ENCODE data around the gene CD93.

Gene CD93

GRCh38 chr20:23097636-23098580 is 11.8 kb upstream of the CD93 start:
- no peak for DNase-seq

GRCh38 chr20:23096986-23097520 is 10.9 kb upstream of the CD93 start:
- DNase-seq, result no peak

GRCh38 chr20:23096097-23096496 is 10.0 kb upstream of the CD93 start:
- no peak for DNase-seq

- no peak for DNase-seq
Measured at GRCh38 chr20:23095499-23095898, 9.4 kb upstream of the CD93 start.

GRCh38 chr20:23094927-23095326 is 8.8 kb upstream of the CD93 start:
- no peak for DNase-seq

- DNase-seq, result no peak
Measured at GRCh38 chr20:23094213-23094896, 8.2 kb upstream of the CD93 start.

GRCh38 chr20:23093613-23094012 is 7.5 kb upstream of the CD93 start:
- no peak for DNase-seq

- DNase-seq, result no peak
Measured at GRCh38 chr20:23092861-23093495, 6.9 kb upstream of the CD93 start.

GRCh38 chr20:23092384-23092756 is 6.2 kb upstream of the CD93 start:
- DNase-seq, result no peak

GRCh38 chr20:23091721-23092383 is 5.7 kb upstream of the CD93 start:
- no peak for DNase-seq

GRCh38 chr20:23090878-23091277 is 4.8 kb upstream of the CD93 start:
- DNase-seq, result no peak

GRCh38 chr20:23090147-23090546 is 4.0 kb upstream of the CD93 start:
- DNase-seq, result no peak

GRCh38 chr20:23088866-23089265 is 2.7 kb upstream of the CD93 start:
- DNase-seq, result no peak

GRCh38 chr20:23087587-23088251 is 1.6 kb upstream of the CD93 start:
- DNase-seq, result no peak

GRCh38 chr20:23086931-23087411 is 847 bp upstream of the CD93 start:
- DNase-seq, result no peak

GRCh38 chr20:23085436-23086055 is 578 bp downstream of the CD93 start:
- DNase-seq, result no peak

- no peak for DNase-seq
Measured at GRCh38 chr20:23084845-23085365, 1.2 kb downstream of the CD93 start.

- no peak for DNase-seq
Measured at GRCh38 chr20:23084282-23084844, 1.8 kb downstream of the CD93 start.

- no peak for DNase-seq
Measured at GRCh38 chr20:23083553-23084220, 2.4 kb downstream of the CD93 start.

- no peak for DNase-seq
Measured at GRCh38 chr20:23082846-23083552, 3.1 kb downstream of the CD93 start.

Data from COR-L47 (cell line).